GM10266 (cell line): ENCODE measurements around the gene C2CD4C.
"Not testable (repeated sequence)": the region's sequence is repeated elsewhere in the genome, so short reads cannot be mapped to it uniquely, and the experiment has no call there.

Source experiments
- DNase-seq: peaks from one replicate; pipeline ENCODE4 v3.0.0; 2012; ENCODE audit errors: extremely low spot score
- CTCF ChIP-seq: IDR thresholded peaks from 2 replicates; pipeline ENCODE4 v1.5.1; 2012; ENCODE audit warnings: mild to moderate bottlenecking, low read depth; ENCODE audit not compliant: control insufficient read depth, insufficient read depth; ENCODE audit errors: missing control alignments

C2CD4C gene

GRCh38 chr19:437041-437440 is 28.1 kb upstream of the C2CD4C start:
- DNase-seq = no peak
- no peak for TF ChIP-seq CTCF

- DNase-seq = no peak
- TF ChIP-seq CTCF = no peak
Measured at GRCh38 chr19:436413-436950, 27.5 kb upstream of the C2CD4C start.

- no peak for DNase-seq
Measured at GRCh38 chr19:435707-436412, 26.9 kb upstream of the C2CD4C start.

DNA sequence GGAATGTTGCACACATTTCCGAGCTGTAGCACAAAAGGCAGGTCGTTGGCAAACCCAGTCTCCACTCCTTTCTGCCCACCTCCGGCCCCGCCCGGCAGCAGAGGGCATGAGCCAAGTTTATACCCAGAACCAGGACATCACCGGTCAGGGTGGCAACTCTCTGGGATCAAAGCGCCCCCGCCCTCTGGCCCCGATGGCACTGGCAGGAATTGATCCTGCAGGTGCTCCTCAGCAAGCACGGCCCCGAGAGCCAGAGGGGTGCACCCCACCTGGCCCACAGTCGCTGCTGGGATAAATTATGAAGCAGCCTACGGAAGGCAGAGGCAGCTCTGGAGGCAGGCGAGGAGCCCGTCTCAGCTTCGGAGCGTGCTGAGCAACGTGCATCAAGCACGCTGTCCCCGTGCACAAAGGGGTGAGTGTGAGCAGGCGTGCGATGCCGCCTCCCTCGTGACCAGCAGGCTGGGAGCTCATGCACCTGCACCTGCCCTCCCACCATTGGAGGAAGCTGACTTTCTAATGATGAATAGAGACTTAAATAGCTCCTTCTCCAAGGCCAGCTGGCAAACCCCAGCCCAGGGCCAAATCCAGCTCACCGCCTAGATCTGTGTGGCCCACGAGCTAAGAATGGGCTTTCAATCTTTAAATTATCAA is 26.2 kb upstream of the C2CD4C start:
- TF ChIP-seq CTCF = no peak
- DNase-seq = no peak

More at GRCh38 chr19:435707-436412, 26.9 kb upstream of the C2CD4C start:
- no peak for TF ChIP-seq CTCF

DNA sequence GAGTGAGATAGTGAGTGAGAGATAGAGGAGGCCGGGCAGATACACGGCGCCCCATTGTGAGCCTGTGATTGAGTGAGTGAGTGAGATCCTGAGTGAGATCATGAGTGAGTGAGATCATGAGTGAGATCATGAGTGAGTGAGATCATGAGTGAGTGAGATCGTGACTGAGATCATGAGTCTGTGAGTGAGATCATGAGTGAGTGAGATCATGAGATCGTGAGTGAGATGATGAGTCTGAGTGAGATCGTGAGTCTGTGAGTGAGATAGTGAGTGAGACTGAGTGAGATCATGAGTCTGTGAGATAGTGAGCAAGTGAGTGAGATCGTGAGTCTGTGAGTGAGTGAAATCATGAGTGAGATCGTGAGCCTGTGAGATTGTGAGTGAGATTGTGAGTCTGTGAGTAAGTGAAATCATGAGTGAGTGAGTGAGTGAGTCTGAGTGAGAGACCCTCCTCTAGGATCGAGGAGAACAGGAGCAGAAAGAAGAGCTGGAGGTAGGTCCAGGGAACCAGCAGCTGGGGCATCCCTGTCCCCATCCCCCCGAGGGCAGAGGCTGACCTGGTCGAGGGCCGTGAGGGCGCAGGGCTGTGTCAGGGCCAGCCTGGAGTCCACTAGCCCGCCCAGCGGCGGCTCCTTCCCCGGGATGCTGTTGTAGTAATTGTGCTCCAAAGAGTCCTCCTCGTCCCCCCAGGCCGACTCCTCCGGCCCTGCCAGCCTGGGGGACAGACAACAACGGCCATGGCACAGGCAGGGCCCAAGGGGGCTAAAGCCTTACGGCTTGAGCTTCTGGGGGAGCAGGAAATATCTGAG is 25.4 kb upstream of the C2CD4C start:
- DNase-seq = no peak

DNA sequence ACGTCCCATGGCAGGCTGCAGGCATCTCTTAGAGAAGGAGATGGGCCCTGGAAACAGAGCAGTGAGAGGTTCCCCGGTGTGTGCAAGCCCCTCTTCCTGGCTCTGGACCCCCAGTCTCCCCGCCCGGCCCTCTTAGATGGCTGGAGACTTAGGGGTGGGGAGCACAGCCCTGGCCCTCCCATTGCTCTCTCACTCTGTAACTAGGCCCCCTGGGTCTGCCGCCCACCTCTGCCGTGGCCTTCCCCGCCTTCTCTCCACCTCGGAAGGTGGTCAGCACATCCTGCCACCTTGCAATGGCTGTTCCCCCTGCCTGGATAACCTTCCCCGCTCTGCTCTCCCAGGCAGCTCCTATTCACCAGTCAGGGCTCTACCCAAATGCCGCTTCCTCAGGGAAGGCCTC is 21.8 kb upstream of the C2CD4C start:
- no peak for DNase-seq
- no peak for TF ChIP-seq CTCF

More for the DNA sequence above, 25.4 kb upstream of the C2CD4C start:
- no peak for TF ChIP-seq CTCF

GRCh38 chr19:428149-428548 is 19.2 kb upstream of the C2CD4C start:
- no peak for TF ChIP-seq CTCF
- DNase-seq = no peak

DNA sequence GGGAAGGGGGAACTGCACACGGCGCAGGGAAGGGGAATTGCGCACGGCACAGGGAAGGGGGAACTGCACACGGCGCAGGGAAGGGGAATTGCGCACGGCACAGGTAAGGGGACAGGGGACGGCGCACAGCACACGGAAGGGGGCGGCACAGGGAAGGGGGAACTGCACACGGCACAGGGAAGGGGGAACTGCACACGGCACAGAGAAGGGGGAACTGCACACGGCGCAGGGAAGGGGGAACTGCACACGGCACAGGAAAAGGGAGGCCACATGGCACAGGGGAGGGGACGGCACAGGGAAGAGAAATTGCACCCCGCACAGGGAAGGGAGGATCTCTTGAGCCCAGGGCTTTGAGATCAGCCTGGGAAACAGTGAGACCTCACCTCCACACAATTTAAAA is 18.7 kb upstream of the C2CD4C start:
- DNase-seq = not testable (repeated sequence)
